CD4-positive, alpha-beta T cell (primary cell): Measurements from ENCODE around the gene OR2L8. TPM values are rescaled to one million over a fixed set of nuclear protein-coding genes. Genes with fewer than 3 reads are reported as not detected.

Source experiments
- ATAC-seq: fragments of 200-7000 bp; cut with Tn5 transposase; one replicate; pipeline ENCODE4 v1.10.0; 2022; ENCODE audit warnings: mild to moderate bottlenecking; ENCODE audit not compliant: poor library complexity
- CTCF ChIA-PET: fragments of 350-600 bp; sonication (Branson Sonifier 250); formaldehyde crosslinking; loops from one replicate; lab custom pipeline; 2021; ENCODE audit warnings: antibody characterized with exemption, inconsistent platforms; lab: Charles Lee
- POLR2A ChIA-PET: fragments of 350-600 bp; sonication (Branson Sonifier 250); formaldehyde crosslinking; loops from one replicate; lab custom pipeline; 2021; ENCODE audit warnings: antibody characterized with exemption, inconsistent platforms; lab: Charles Lee
- DNase-seq, 14 experiments: peaks; one replicate each; pipeline ENCODE4 v3.0.0-alpha.2; 2013 to 2020; ENCODE audit warnings: mixed read lengths in 2 of 14
- H3K27ac ChIP-seq, 2 donors: one replicate each; pipeline versions ENCODE4 v1.5.1 to v1.7.0; 2013; ENCODE audit warnings: low read length in 2 of 2, low read depth in 1 of 2, mild to moderate bottlenecking in 1 of 2
- H3K27me3 ChIP-seq, 2 experiments: 1 replicate in 1 of 2; 2 replicates in 1 of 2; pipeline versions ENCODE4 v1.6.1 to v1.7.0; 2013; ENCODE audit warnings: low read length in 2 of 2, control low read depth in 1 of 2, mild to moderate bottlenecking in 1 of 2, moderate library complexity in 1 of 2; ENCODE audit not compliant: insufficient read depth in 2 of 2, control insufficient read depth in 1 of 2
- H3K36me3 ChIP-seq: one replicate; pipeline ENCODE4 v1.6.1; 2013; ENCODE audit warnings: low read length, control low read depth; ENCODE audit not compliant: insufficient read depth
- H3K4me1 ChIP-seq: one replicate; pipeline ENCODE4 v1.6.1; 2013; ENCODE audit warnings: low read length, control low read depth; ENCODE audit not compliant: insufficient read depth
- H3K4me3 ChIP-seq: one replicate; pipeline ENCODE4 v1.5.1; 2013; ENCODE audit warnings: mild to moderate bottlenecking, low read length, moderate library complexity
- H3K9me3 ChIP-seq, 2 experiments: 1 replicate in 1 of 2; 2 replicates in 1 of 2; pipeline versions ENCODE4 v1.6.1 to v1.7.0; 2013; ENCODE audit warnings: low read length in 2 of 2, mild to moderate bottlenecking in 2 of 2, control low read depth in 1 of 2, moderate library complexity in 1 of 2; ENCODE audit not compliant: control insufficient read depth in 1 of 2, insufficient read depth in 1 of 2
- H3K27ac Mint-ChIP-seq: one replicate; pipeline ENCODE4 v1.8.0; 2020; ENCODE audit warnings: mixed read lengths
- H3K27me3 Mint-ChIP-seq: one replicate; pipeline ENCODE4 v1.8.0; 2021; ENCODE audit warnings: mixed read lengths
- H3K36me3 Mint-ChIP-seq: one replicate; pipeline ENCODE4 v1.8.0; 2021; ENCODE audit warnings: low read depth, mixed read lengths
- H3K4me1 Mint-ChIP-seq: one replicate; pipeline ENCODE4 v1.8.0; 2021; ENCODE audit warnings: low read depth, mixed read lengths
- H3K4me3 Mint-ChIP-seq: one replicate; pipeline ENCODE4 v1.8.0; 2020; ENCODE audit warnings: mild to moderate bottlenecking, mixed read lengths
- H3K9me3 Mint-ChIP-seq: one replicate; pipeline ENCODE4 v1.8.0; 2020; ENCODE audit warnings: mixed read lengths
- intact Hi-C, 2 experiments: fragments of 100-400 bp; cut with DNase I in 1 of 2; cut with micrococcal nuclease in 1 of 2; formaldehyde crosslinking; loops; one replicate each; pipeline versions ENCODE4 v1.15.1 to v1.9.0; 2023 to 2025; cut with DNase I, micrococcal nuclease
- total RNA-seq, 174 experiments: library from RNA in 2 of 174; stranded (reverse) in 2 of 174; gene quantifications; one replicate each; pipeline ENCODE4 v1.2.3 and lab custom pipeline; 2021 to 2026
- TF ChIP-seq, protein P1 (sequence below): fragments of 200-600 bp; IDR thresholded peaks from one replicate; pipeline ENCODE4 v1.8.0; 2022; ENCODE audit warnings: antibody characterized with exemption, mild to moderate bottlenecking

OR2L8 gene
- total RNA-seq, 2 experiments from 2014 or later = 0.55 to 0.78 TPM

DNA sequence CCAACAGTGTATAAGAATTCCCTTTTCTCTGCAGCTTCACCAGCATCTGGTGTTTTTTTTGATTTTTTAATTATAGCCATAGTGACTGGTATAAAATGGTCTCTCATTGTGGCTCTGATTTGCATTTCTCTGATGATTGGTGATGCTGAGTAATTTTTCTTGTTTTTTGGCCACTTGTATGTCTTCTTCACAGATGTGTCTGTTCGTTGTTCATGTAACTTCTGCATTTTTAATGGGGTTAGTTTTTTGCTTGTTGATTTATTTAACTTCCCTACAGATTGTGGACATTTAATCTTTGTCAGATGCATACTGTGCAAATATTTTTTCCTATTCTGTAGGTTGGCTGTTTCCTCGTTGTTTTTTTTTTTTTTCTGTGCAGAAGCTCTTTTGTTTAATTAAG, 44.3 kb downstream of the OR2L8 start:
- no peaks in the 10 kb centered on the region for H3K9me3 ChIP-seq
- H3K36me3 ChIP-seq = no peaks in the 10 kb centered on the region
- H3K27me3 Mint-ChIP-seq = no peaks in the 10 kb centered on the region
- ChIA-PET CTCF (no interaction called here), POLR2A (no interaction called here)
- no peaks in the 10 kb centered on the region for H3K4me1 Mint-ChIP-seq
- no peaks in the 10 kb centered on the region for H3K27me3 ChIP-seq
- DNase-seq (no peak), ATAC-seq (no peak)
- H3K4me3 Mint-ChIP-seq = no peak overlapping the region
- no peak overlapping the region for H3K4me3 ChIP-seq
- H3K4me1 ChIP-seq = no peaks in the 10 kb centered on the region
- H3K36me3 Mint-ChIP-seq = peaks cover 13% of the 10 kb centered on the region
- H3K27ac ChIP-seq = no peak overlapping the region
- peaks cover 5% of the 10 kb centered on the region for H3K9me3 Mint-ChIP-seq
- TF ChIP-seq, protein P1, sequence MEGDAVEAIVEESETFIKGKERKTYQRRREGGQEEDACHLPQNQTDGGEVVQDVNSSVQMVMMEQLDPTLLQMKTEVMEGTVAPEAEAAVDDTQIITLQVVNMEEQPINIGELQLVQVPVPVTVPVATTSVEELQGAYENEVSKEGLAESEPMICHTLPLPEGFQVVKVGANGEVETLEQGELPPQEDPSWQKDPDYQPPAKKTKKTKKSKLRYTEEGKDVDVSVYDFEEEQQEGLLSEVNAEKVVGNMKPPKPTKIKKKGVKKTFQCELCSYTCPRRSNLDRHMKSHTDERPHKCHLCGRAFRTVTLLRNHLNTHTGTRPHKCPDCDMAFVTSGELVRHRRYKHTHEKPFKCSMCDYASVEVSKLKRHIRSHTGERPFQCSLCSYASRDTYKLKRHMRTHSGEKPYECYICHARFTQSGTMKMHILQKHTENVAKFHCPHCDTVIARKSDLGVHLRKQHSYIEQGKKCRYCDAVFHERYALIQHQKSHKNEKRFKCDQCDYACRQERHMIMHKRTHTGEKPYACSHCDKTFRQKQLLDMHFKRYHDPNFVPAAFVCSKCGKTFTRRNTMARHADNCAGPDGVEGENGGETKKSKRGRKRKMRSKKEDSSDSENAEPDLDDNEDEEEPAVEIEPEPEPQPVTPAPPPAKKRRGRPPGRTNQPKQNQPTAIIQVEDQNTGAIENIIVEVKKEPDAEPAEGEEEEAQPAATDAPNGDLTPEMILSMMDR = no peak
- intact Hi-C loops = no loop called here
- H3K27ac Mint-ChIP-seq = no peak overlapping the region

DNA sequence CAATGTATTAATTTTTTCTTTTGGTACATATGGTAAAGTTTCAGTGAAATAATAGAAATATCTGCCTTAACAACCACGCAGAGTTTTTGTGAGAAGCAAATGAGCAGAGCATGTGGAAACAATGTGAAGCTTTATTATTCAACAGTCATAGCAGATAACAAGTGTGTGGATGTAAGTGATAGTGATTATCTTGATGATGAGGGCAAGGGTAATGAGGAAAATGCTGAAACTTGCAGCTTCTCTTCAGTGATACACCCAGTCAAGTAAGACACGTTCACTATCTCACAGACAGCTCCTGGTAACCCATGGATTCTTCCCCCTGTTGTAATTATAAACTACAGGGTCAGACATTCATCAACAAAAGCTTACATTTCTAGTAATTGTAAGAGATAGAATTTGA, 50.2 kb downstream of the OR2L8 start:
- CTCF ChIA-PET = no interaction called here
- peaks cover 9% of the 10 kb centered on the region for H3K36me3 Mint-ChIP-seq

More for the DNA sequence above, 50.2 kb downstream of the OR2L8 start:
- Histone ChIP-seq H3K27ac (no peak overlapping the region), H3K36me3 (no peaks in the 10 kb centered on the region), H3K27me3 (no peaks in the 10 kb centered on the region), H3K9me3 (peaks cover 0 to 3% of the 10 kb centered on the region in 2 experiments), H3K4me3 (no peak overlapping the region), H3K4me1 (no peaks in the 10 kb centered on the region)
- TF ChIP-seq, protein P1 = no peak
- H3K27me3 Mint-ChIP-seq = no peaks in the 10 kb centered on the region
- H3K27ac Mint-ChIP-seq = no peak overlapping the region
- ATAC-seq (no peak), DNase-seq (no peak)
- no peaks in the 10 kb centered on the region for H3K4me1 Mint-ChIP-seq
- POLR2A ChIA-PET = no interaction called here
- intact Hi-C loops = no loop called here
- H3K4me3 Mint-ChIP-seq = no peak overlapping the region
- peaks cover 2% of the 10 kb centered on the region for H3K9me3 Mint-ChIP-seq

Other genes with a start within 250 kb of the OR2L8 start
- gene OR6F1, start 232.2 kb upstream of the OR2L8 start, total RNA-seq = not detected
- gene OR14K1, start 210.2 kb upstream of the OR2L8 start, total RNA-seq = not detected
- not detected for gene OR14A2, start 200.7 kb upstream of the OR2L8 start, total RNA-seq
- not detected for gene OR1C1, start 188.3 kb upstream of the OR2L8 start, total RNA-seq
- not detected for gene OR14A16, start 124.7 kb upstream of the OR2L8 start, total RNA-seq
- gene OR11L1, start 107.0 kb upstream of the OR2L8 start, total RNA-seq = not detected
- under 1 TPM; 0.16 to 0.20 TPM for gene TRIM58, start 91.7 kb upstream of the OR2L8 start, total RNA-seq
- gene OR2W3, start 53.3 kb upstream of the OR2L8 start, total RNA-seq = 1 to 10 TPM; 1.3 to 1.5 TPM
- under 1 TPM in 1 of 2 experiments, not detected in 1; 0.25 TPM for gene OR2T8, start 28.6 kb upstream of the OR2L8 start, total RNA-seq
- not detected for gene OR2AJ1, start 24.0 kb upstream of the OR2L8 start, total RNA-seq
- under 1 TPM; 0.22 to 0.70 TPM for gene OR2AK2, start 16.4 kb downstream of the OR2L8 start, total RNA-seq
- not detected for gene OR2L5, start 64.8 kb downstream of the OR2L8 start, total RNA-seq
- under 1 TPM; 0.19 to 0.22 TPM for gene OR2L2, start 81.2 kb downstream of the OR2L8 start, total RNA-seq
- gene OR2L3, start 98.0 kb downstream of the OR2L8 start, total RNA-seq = not detected
- gene OR2L13, start 146.3 kb downstream of the OR2L8 start, total RNA-seq = not detected
- gene OR2M5, start 196.3 kb downstream of the OR2L8 start, total RNA-seq = not detected
- gene OR2M2, start 226.0 kb downstream of the OR2L8 start, total RNA-seq = not detected
- gene OR2M3, start 248.4 kb downstream of the OR2L8 start, total RNA-seq = not detected